COLO829 (cell line): ENCODE data around the gene KBTBD8.

Source experiments
- DNase-seq: peaks from one replicate; pipeline ENCODE4 v3.0.0; 2012; ENCODE audit warnings: low spot score

The KBTBD8 gene

GRCh38 chr3:67037615-67038014 lies 39.5 kb downstream of the KBTBD8 start:
- DNase-seq, result no peak

GRCh38 chr3:67044295-67044694 lies 46.2 kb downstream of the KBTBD8 start:
- no peak for DNase-seq

- no peak for DNase-seq
Measured at GRCh38 chr3:67044955-67045354, 46.8 kb downstream of the KBTBD8 start.

GRCh38 chr3:67045711-67046465 lies 47.8 kb downstream of the KBTBD8 start:
- no peak for DNase-seq

GRCh38 chr3:67047051-67047450 lies 48.9 kb downstream of the KBTBD8 start:
- no peak for DNase-seq

GRCh38 chr3:67048067-67048714 lies 50.1 kb downstream of the KBTBD8 start:
- no peak for DNase-seq

GRCh38 chr3:67048715-67049074 lies 50.6 kb downstream of the KBTBD8 start:
- no peak for DNase-seq

- no peak for DNase-seq
Measured at GRCh38 chr3:67059443-67059842, 61.3 kb downstream of the KBTBD8 start.
